Ecto neural progenitor cell (in vitro differentiated cells): ENCODE measurements around the gene SH3PXD2B.
"Not testable (repeated sequence)": the region's sequence is repeated elsewhere in the genome, so short reads cannot be mapped to it uniquely, and the experiment has no call there.

ENCODE experiments used
- DNase-seq: peaks from one replicate; pipeline ENCODE4 v3.0.0-alpha.2; 2018; ENCODE audit warnings: low spot score

Gene SH3PXD2B

GRCh38 chr5:172485511-172486202 is 31.3 kb upstream of the SH3PXD2B start:
- DNase-seq, result no peak

GRCh38 chr5:172484664-172485063 is 30.3 kb upstream of the SH3PXD2B start:
- no peak for DNase-seq

- DNase-seq, result no peak
Observed at GRCh38 chr5:172482156-172483020, 28.1 kb upstream of the SH3PXD2B start.

- DNase-seq, result no peak
Observed at GRCh38 chr5:172481011-172481800, 26.9 kb upstream of the SH3PXD2B start.

GRCh38 chr5:172479784-172480115 is 25.4 kb upstream of the SH3PXD2B start:
- no peak for DNase-seq

- peak; percentile 86 for DNase-seq
Observed at GRCh38 chr5:172479034-172479783, 24.9 kb upstream of the SH3PXD2B start.

- not testable (repeated sequence) for DNase-seq
Observed at GRCh38 chr5:172478695-172479033, 24.3 kb upstream of the SH3PXD2B start.

GRCh38 chr5:172478256-172478655 is 23.9 kb upstream of the SH3PXD2B start:
- no peak for DNase-seq

GRCh38 chr5:172477466-172477865 is 23.1 kb upstream of the SH3PXD2B start:
- DNase-seq, result no peak

GRCh38 chr5:172474293-172474692 is 20.0 kb upstream of the SH3PXD2B start:
- no peak for DNase-seq

- no peak for DNase-seq
Observed at GRCh38 chr5:172473427-172473826, 19.1 kb upstream of the SH3PXD2B start.

- DNase-seq, result no peak
Observed at GRCh38 chr5:172469697-172470096, 15.4 kb upstream of the SH3PXD2B start.

- no peak for DNase-seq
Observed at GRCh38 chr5:172466062-172466461, 11.7 kb upstream of the SH3PXD2B start.

GRCh38 chr5:172463031-172463430 is 8.7 kb upstream of the SH3PXD2B start:
- no peak for DNase-seq

- DNase-seq, result no peak
Observed at GRCh38 chr5:172459783-172460165, 5.4 kb upstream of the SH3PXD2B start.

GRCh38 chr5:172458976-172459782 is 4.9 kb upstream of the SH3PXD2B start:
- no peak for DNase-seq

GRCh38 chr5:172456076-172456722 is 1.9 kb upstream of the SH3PXD2B start:
- no peak for DNase-seq

- DNase-seq, result no peak
Observed at GRCh38 chr5:172455511-172456061, 1.3 kb upstream of the SH3PXD2B start.

- no peak for DNase-seq
Observed at GRCh38 chr5:172455087-172455381, 709 bp upstream of the SH3PXD2B start.

- DNase-seq, result peak; percentile 80
Observed at GRCh38 chr5:172453986-172454357, 353 bp downstream of the SH3PXD2B start.
